HUDEP-2 (cell line): ENCODE data around the gene BCL2L11.

Source experiments
- DNase-seq, 76 experiments: peaks; one replicate each; lab custom pipeline; 2025; ENCODE audit not compliant: unreplicated experiment in 76 of 76; lab: John Stamatoyannopoulos, UW

BCL2L11 gene

GRCh38 chr2:111167076-111167862 is 46.6 kb downstream of the BCL2L11 start:
- peak in 2 of 76 experiments; percentile 13 to 14 for DNase-seq

- peak in 1 of 76 experiments; percentile 20 for DNase-seq
These were observed 47.1 kb downstream of the BCL2L11 start for GRCh38 chr2:111167863-111168162.

GRCh38 chr2:111168528-111169239 is 48.0 kb downstream of the BCL2L11 start:
- DNase-seq, result peak in 73 of 76 experiments; percentile 23 to 87 (median 70)

- DNase-seq, result peak in 2 of 76 experiments; percentile 9 to 17
These were observed 48.6 kb downstream of the BCL2L11 start for GRCh38 chr2:111169268-111169667.

GRCh38 chr2:111169924-111170323 is 49.2 kb downstream of the BCL2L11 start:
- DNase-seq, result no peak

GRCh38 chr2:111171337-111171930 is 50.7 kb downstream of the BCL2L11 start:
- DNase-seq, result no peak

- no peak for DNase-seq
These were observed 52.0 kb downstream of the BCL2L11 start for GRCh38 chr2:111172666-111173065.

- no peak for DNase-seq
These were observed 52.6 kb downstream of the BCL2L11 start for GRCh38 chr2:111173338-111173737.

- DNase-seq, result no peak
These were observed 53.1 kb downstream of the BCL2L11 start for GRCh38 chr2:111173856-111174255.

GRCh38 chr2:111175615-111176014 is 54.9 kb downstream of the BCL2L11 start:
- no peak for DNase-seq

GRCh38 chr2:111176388-111176787 is 55.7 kb downstream of the BCL2L11 start:
- no peak for DNase-seq

- DNase-seq, result no peak
These were observed 56.2 kb downstream of the BCL2L11 start for GRCh38 chr2:111176867-111177266.

- DNase-seq, result no peak
These were observed 57.6 kb downstream of the BCL2L11 start for GRCh38 chr2:111178296-111178695.

- DNase-seq, result no peak
These were observed 58.2 kb downstream of the BCL2L11 start for GRCh38 chr2:111178730-111179405.

- peak in 73 of 76 experiments; percentile 41 to 93 (median 81) for DNase-seq
These were observed 61.4 kb downstream of the BCL2L11 start for GRCh38 chr2:111182121-111182520.

GRCh38 chr2:111182740-111183139 is 62.0 kb downstream of the BCL2L11 start:
- peak in 5 of 76 experiments; percentile 29 to 40 (median 32) for DNase-seq

- peak in 3 of 76 experiments; percentile 14 to 46 (median 23) for DNase-seq
These were observed 64.1 kb downstream of the BCL2L11 start for GRCh38 chr2:111184725-111185310.

GRCh38 chr2:111185361-111186022 is 64.8 kb downstream of the BCL2L11 start:
- DNase-seq, result peak in 75 of 76 experiments; percentile 22 to 94 (median 82)

- no peak for DNase-seq
These were observed 65.5 kb downstream of the BCL2L11 start for GRCh38 chr2:111186121-111186715.

GRCh38 chr2:111186933-111187332 is 66.2 kb downstream of the BCL2L11 start:
- DNase-seq, result no peak
